ENCODE measurements around the gene CCM2.

DNA sequence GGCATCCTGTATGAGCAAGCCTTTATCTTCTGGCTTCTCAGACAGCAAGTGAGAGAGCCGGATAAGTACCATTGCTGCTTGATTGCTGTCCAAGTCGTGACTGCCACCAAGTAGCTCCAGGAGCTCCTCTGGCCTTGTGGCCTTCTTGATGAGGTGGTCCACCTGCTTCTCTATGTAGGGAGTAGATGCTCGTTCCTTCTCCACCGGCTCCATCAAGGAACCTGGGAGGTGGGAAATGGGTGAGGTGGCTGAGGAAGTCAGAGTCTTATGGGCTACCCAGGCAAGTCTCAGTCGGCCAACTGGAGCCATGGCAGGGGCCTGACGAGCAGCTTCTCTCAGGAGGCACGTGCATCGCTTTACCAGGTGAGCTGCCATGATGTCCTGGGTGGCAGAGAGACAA lies 108.9 kb downstream of the CCM2 start:
- TF ChIP-seq, protein P1, sequence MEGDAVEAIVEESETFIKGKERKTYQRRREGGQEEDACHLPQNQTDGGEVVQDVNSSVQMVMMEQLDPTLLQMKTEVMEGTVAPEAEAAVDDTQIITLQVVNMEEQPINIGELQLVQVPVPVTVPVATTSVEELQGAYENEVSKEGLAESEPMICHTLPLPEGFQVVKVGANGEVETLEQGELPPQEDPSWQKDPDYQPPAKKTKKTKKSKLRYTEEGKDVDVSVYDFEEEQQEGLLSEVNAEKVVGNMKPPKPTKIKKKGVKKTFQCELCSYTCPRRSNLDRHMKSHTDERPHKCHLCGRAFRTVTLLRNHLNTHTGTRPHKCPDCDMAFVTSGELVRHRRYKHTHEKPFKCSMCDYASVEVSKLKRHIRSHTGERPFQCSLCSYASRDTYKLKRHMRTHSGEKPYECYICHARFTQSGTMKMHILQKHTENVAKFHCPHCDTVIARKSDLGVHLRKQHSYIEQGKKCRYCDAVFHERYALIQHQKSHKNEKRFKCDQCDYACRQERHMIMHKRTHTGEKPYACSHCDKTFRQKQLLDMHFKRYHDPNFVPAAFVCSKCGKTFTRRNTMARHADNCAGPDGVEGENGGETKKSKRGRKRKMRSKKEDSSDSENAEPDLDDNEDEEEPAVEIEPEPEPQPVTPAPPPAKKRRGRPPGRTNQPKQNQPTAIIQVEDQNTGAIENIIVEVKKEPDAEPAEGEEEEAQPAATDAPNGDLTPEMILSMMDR (IDR thresholded peaks at IDR 0.05; ENCODE audit: poor library complexity, severe bottlenecking) = no peak
- TF ChIP-seq POLR2AphosphoS5 (IDR thresholded peaks at IDR 0.05) = no peak
- TF ChIP-seq EP300 (conservative IDR thresholded peaks at IDR 0.05; ENCODE audit: poor library complexity, severe bottlenecking) = no peak
- TF ChIP-seq, protein P2, sequence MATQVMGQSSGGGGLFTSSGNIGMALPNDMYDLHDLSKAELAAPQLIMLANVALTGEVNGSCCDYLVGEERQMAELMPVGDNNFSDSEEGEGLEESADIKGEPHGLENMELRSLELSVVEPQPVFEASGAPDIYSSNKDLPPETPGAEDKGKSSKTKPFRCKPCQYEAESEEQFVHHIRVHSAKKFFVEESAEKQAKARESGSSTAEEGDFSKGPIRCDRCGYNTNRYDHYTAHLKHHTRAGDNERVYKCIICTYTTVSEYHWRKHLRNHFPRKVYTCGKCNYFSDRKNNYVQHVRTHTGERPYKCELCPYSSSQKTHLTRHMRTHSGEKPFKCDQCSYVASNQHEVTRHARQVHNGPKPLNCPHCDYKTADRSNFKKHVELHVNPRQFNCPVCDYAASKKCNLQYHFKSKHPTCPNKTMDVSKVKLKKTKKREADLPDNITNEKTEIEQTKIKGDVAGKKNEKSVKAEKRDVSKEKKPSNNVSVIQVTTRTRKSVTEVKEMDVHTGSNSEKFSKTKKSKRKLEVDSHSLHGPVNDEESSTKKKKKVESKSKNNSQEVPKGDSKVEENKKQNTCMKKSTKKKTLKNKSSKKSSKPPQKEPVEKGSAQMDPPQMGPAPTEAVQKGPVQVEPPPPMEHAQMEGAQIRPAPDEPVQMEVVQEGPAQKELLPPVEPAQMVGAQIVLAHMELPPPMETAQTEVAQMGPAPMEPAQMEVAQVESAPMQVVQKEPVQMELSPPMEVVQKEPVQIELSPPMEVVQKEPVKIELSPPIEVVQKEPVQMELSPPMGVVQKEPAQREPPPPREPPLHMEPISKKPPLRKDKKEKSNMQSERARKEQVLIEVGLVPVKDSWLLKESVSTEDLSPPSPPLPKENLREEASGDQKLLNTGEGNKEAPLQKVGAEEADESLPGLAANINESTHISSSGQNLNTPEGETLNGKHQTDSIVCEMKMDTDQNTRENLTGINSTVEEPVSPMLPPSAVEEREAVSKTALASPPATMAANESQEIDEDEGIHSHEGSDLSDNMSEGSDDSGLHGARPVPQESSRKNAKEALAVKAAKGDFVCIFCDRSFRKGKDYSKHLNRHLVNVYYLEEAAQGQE (IDR thresholded peaks at IDR 0.05; ENCODE audit: borderline replicate concordance) = no peak
- no peak for TF ChIP-seq MXI1 (conservative IDR thresholded peaks at IDR 0.05; ENCODE audit: poor library complexity, severe bottlenecking)
- TF ChIP-seq TAF1 (IDR thresholded peaks at IDR 0.05; ENCODE audit: low read depth) = no peak
- TF ChIP-seq EZH2 (IDR thresholded peaks at IDR 0.05; ENCODE audit: borderline replicate concordance, insufficient read depth, low read length, poor library complexity, severe bottlenecking) = no peak
- no peak for TF ChIP-seq RAD21 (conservative IDR thresholded peaks at IDR 0.05)
